Right atrium auricular region (tissue), 2 donors: ENCODE results near the gene MESD. TPM values are rescaled to one million over a fixed set of nuclear protein-coding genes. Genes with fewer than 3 reads are reported as not detected.

Experiments
- DNase-seq: peaks from one replicate; pipeline ENCODE4 v3.0.0-alpha.2; 2019; ENCODE audit warnings: low spot score
- H3K27ac ChIP-seq, 2 donors: fragments of 200-600 bp; sonication (generic); 1 replicate in 1 of 2; 2 replicates in 1 of 2; pipeline ENCODE4 v1.5.1; 2016 to 2019
- H3K27me3 ChIP-seq, 2 donors: fragments of 200-600 bp; sonication (generic); one replicate each; pipeline versions ENCODE4 v1.5.1 to v1.6.0; 2017 to 2019
- H3K36me3 ChIP-seq: fragments of 200-600 bp; sonication (generic); one replicate; pipeline ENCODE4 v1.5.1; 2016
- H3K4me1 ChIP-seq, 2 donors: fragments of 200-600 bp; sonication (generic); one replicate each; pipeline versions ENCODE4 v1.5.1 to v1.6.0; 2017 to 2019
- H3K4me3 ChIP-seq, 2 donors: fragments of 200-600 bp; sonication (generic); 1 replicate in 1 of 2; 2 replicates in 1 of 2; pipeline ENCODE4 v1.5.1; 2017 to 2019; ENCODE audit warnings: mild to moderate bottlenecking in 1 of 2, moderate library complexity in 1 of 2
- H3K9me3 ChIP-seq, 2 donors: fragments of 200-600 bp; sonication (generic); one replicate each; pipeline ENCODE4 v1.5.1; 2019
- total RNA-seq, 2 donors: library from RNA; depleted of rRNA; stranded (reverse); fragments of >200 nt; gene quantifications; one replicate each; pipeline ENCODE4 v1.1.0, GENCODE V29; 2016
- TF ChIP-seq, protein P1 (sequence below), 2 donors: fragments of 200-600 bp; sonication (generic); IDR thresholded peaks; one replicate each; pipeline ENCODE4 v1.5.1; 2019; ENCODE audit warnings: antibody characterized with exemption in 2 of 2

Gene MESD
- total RNA-seq, 2 donors from 2014 or later, result 11.3 to 14.5 TPM

DNA sequence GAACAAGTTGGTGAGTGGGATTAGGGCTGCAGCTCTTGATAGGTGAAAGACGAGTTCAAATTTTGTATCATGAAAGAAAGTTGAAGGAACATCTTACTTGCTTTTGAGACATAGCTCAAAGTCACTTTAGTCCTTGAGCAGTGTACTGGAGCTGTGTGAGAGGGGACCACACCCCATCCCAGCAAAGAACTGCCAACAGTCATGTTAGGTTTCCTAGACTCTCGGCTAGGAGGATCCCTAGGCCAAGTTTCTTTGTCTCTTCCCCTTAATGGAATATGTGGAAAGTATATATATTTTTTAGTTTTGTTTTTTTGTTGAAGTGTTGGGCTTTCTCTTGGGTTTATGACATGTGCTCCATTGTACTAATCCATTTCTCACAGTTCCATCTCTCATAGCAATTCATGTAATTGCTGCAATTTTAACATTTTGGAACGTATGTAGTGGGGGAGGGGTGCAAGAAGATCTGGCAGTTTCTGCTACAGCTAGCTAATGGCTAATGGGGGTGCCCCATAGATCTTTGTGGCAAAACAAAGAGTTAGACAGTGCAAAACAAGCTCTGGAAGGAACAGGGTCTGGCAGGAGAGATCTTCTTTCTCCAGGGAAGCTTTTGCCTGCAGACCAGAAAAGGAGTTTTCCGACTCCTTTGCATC lies 36.2 kb upstream of the MESD start:
- Histone ChIP-seq H3K4me1 (peaks cover 0 to 52% of the 10 kb centered on the region in 2 donors), H3K27ac (peak overlapping the region in 1 of 2 donors; percentile 86), H3K9me3 (no peaks in the 10 kb centered on the region), H3K4me3 (no peak overlapping the region), H3K36me3 (no peaks in the 10 kb centered on the region), H3K27me3 (no peaks in the 10 kb centered on the region)
- TF ChIP-seq, protein P1, sequence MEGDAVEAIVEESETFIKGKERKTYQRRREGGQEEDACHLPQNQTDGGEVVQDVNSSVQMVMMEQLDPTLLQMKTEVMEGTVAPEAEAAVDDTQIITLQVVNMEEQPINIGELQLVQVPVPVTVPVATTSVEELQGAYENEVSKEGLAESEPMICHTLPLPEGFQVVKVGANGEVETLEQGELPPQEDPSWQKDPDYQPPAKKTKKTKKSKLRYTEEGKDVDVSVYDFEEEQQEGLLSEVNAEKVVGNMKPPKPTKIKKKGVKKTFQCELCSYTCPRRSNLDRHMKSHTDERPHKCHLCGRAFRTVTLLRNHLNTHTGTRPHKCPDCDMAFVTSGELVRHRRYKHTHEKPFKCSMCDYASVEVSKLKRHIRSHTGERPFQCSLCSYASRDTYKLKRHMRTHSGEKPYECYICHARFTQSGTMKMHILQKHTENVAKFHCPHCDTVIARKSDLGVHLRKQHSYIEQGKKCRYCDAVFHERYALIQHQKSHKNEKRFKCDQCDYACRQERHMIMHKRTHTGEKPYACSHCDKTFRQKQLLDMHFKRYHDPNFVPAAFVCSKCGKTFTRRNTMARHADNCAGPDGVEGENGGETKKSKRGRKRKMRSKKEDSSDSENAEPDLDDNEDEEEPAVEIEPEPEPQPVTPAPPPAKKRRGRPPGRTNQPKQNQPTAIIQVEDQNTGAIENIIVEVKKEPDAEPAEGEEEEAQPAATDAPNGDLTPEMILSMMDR (IDR thresholded peaks at IDR 0.05), result no peak
- DNase-seq, result no peak

DNA sequence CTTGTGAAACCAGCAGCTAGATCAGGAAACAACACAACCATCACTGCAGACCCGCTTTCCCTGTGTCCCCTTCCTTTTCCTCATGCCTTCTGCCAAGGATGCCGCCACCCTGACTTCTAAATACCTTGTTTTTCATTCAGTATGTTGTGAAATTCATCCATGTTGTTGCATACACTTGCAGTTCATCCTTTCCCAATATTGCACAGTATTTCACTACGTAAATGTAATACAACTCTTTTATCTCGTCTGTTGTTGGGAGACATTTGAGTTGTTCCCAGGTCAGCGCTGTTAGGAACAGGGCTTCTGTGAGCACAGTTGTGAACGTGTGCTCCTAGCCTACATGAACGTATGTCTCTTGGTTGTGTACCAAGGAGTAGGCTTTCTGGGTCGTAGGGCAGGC lies 35.3 kb upstream of the MESD start:
- peaks cover 0 to 43% of the 10 kb centered on the region in 2 donors for H3K4me1 ChIP-seq
- TF ChIP-seq, protein P1 (IDR thresholded peaks at IDR 0.05), result no peak
- H3K9me3 ChIP-seq, result no peaks in the 10 kb centered on the region
- H3K36me3 ChIP-seq, result no peaks in the 10 kb centered on the region
- no peaks in the 10 kb centered on the region for H3K27me3 ChIP-seq
- H3K4me3 ChIP-seq, result no peak overlapping the region
- no peak for DNase-seq
- peak overlapping the region in 1 of 2 donors; percentile 86 for H3K27ac ChIP-seq

DNA sequence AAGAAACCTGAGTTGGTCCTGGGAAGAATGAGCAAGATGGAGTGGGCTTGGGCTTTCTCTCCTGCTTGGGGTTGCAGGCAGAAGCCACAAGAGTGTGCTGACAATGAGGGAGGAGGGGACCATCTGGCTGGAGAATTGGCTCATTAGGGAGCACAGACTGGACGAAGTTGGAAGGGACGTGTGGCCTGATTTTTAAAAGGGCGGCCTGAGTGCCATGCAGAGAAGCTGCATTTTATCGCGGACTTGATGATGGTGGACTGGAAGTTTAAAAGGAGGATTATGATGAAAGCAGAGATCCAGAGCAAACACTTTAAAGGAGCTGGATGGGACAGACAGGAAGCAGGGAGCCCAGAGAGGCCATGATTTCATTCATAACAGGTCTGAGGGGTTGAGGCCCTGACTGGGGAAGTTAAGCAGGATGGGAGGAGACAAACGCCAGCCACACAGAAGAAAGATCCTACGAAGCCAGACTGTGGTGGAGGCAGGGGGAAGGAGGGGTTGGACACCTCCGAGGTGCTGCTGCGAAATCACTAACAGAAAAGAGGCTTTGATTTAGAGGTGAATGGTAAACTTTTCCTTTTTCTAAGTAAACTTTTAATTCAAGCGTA lies 34.8 kb upstream of the MESD start:
- Histone ChIP-seq H3K4me1 (peaks cover 0 to 37% of the 10 kb centered on the region in 2 donors), H3K27me3 (no peaks in the 10 kb centered on the region), H3K4me3 (no peak overlapping the region), H3K27ac (peak overlapping the region; percentile 60 to 86), H3K9me3 (no peaks in the 10 kb centered on the region), H3K36me3 (no peaks in the 10 kb centered on the region)
- no peak for DNase-seq
- TF ChIP-seq, protein P1 (IDR thresholded peaks at IDR 0.05), result no peak

DNA sequence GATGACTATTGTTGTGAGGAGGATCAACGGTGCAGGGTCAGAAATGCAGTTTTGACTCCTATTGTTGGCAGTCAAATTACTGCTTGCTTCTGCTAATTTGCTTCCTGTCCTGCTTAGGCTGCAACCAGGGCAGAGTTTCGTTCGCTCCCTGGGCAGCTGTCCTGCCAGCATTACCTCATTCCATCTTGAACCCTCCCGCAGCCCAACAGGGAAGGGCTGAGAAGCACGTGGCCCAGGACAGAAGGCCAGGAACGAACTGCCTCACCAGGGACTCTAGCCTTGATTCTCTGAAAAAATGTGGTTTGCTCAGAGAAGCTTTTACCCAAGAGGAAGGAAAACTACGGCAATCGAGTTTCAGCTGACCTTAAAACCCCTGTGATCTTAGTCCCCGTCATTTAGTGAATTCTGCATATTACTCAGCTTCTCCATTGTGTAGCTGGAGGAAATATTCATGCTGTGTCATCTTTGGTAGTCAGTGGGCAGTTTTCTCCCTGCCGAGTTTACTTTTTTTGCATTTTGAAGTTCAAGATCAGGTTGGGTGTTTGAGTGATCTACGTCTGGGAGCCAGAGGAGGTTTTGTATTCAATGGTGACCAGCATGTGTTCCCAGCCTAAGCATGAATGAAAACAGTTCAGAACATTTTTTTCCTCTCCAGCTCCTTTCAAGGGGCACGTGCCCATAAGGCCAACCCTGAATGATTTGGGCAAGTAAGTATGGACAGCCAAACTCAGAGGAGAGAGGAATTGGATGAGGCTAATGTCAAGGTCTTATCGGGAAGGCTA lies 34.1 kb upstream of the MESD start:
- H3K27ac ChIP-seq, result peak overlapping the region; percentile 60 to 86

DNA sequence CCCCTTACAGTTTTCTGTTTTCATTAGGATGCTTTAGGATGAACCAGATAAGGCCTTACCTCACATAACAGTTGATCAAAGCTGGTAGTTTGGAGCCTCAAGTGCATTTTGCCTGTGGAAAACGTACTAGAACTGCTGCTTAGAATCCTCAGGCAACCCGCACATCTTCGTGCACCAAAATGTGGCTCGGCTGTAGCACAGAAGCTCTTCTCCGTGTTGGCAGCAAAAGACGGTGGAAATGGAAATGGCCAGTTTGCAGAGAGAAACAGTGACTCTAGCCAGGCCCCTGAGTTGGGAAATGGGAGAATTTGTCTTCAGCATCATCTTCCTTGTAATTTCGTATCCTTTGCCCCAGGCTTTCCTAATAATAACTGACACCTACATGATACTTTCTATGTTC lies 31.7 kb upstream of the MESD start:
- H3K27me3 ChIP-seq, result no peaks in the 10 kb centered on the region
- H3K4me3 ChIP-seq, result no peak overlapping the region
- DNase-seq, result no peak
- no peaks in the 10 kb centered on the region for H3K36me3 ChIP-seq
- TF ChIP-seq, protein P1 (IDR thresholded peaks at IDR 0.05), result no peak
- no peak overlapping the region for H3K27ac ChIP-seq
- H3K4me1 ChIP-seq, result peaks cover 0 to 34% of the 10 kb centered on the region in 2 donors
- H3K9me3 ChIP-seq, result no peaks in the 10 kb centered on the region

More for the DNA sequence above, 34.1 kb upstream of the MESD start:
- Histone ChIP-seq H3K4me3 (no peak overlapping the region), H3K36me3 (no peaks in the 10 kb centered on the region), H3K9me3 (no peaks in the 10 kb centered on the region), H3K4me1 (peaks cover 0 to 30% of the 10 kb centered on the region in 2 donors), H3K27me3 (no peaks in the 10 kb centered on the region)
- DNase-seq, result peak; percentile 93
- TF ChIP-seq, protein P1 (IDR thresholded peaks at IDR 0.05), result no peak
